SK-N-SH (cell line): Measurements from ENCODE around the gene TBC1D13. TPM values are rescaled to one million over a fixed set of nuclear protein-coding genes. Genes with fewer than 3 reads are reported as not detected.

Source experiments
- polyA plus RNA-seq, 3 experiments: library from polyadenylated mRNA; depleted of rRNA; stranded (reverse); fragments of >200 nt; gene quantifications; 2 replicates each; pipeline ENCODE4 v1.2.3, GENCODE V29; 2012
- small RNA-seq, 7 experiments: library from RNA; depleted of rRNA; stranded (forward); fragments of <200 nt; gene quantifications; one replicate each; pipeline ENCODE3, GENCODE V24; 2012

The TBC1D13 gene
- polyA plus RNA-seq, 1 of the 3 experiments (the other 2 are of a cell fraction) = 19.1 TPM

Small RNA genes within 50 kb of the gene (small RNA-seq; reads per million reads assigned to genes)
- 0 reads per million in 7 experiments for gene RF00017

Other genes with a start within 250 kb of the TBC1D13 start
- 142 and 177 TPM in 2 replicates for gene SPTAN1, start 234.7 kb upstream of the TBC1D13 start, polyA plus RNA-seq (2012; rRNA removed)
- gene DYNC2I2, start 130.4 kb upstream of the TBC1D13 start, polyA plus RNA-seq (2012; rRNA removed) = 57.2 and 73.7 TPM in 2 replicates
- 64.6 and 79.5 TPM in 2 replicates for gene SET, start 98.0 kb upstream of the TBC1D13 start, polyA plus RNA-seq (2012; rRNA removed)
- 5.0 and 7.8 TPM in 2 replicates for gene PKN3, start 84.8 kb upstream of the TBC1D13 start, polyA plus RNA-seq (2012; rRNA removed)
- gene ZDHHC12, start 63.1 kb upstream of the TBC1D13 start, polyA plus RNA-seq (2012; rRNA removed) = 36.6 and 51.3 TPM in 2 replicates
- 25.4 and 30.9 TPM in 2 replicates for gene ZER1, start 15.3 kb upstream of the TBC1D13 start, polyA plus RNA-seq (2012; rRNA removed)
- gene ENDOG, start 31.2 kb downstream of the TBC1D13 start, polyA plus RNA-seq (2012; rRNA removed) = 22.2 and 26.6 TPM in 2 replicates
- gene SPOUT1, start 42.5 kb downstream of the TBC1D13 start, polyA plus RNA-seq (2012; rRNA removed) = 43.5 and 44.2 TPM in 2 replicates
- 9.4 and 13.3 TPM in 2 replicates for gene KYAT1, start 94.7 kb downstream of the TBC1D13 start, polyA plus RNA-seq (2012; rRNA removed)
- gene LRRC8A, start 94.9 kb downstream of the TBC1D13 start, polyA plus RNA-seq (2012; rRNA removed) = 28.6 and 30.4 TPM in 2 replicates
- 0.19 TPM in 1 of 2 replicates, not detected in the other for gene PHYHD1, start 133.7 kb downstream of the TBC1D13 start, polyA plus RNA-seq (2012; rRNA removed)
- 23.1 and 31.7 TPM in 2 replicates for gene DOLK, start 160.3 kb downstream of the TBC1D13 start, polyA plus RNA-seq (2012; rRNA removed)
- gene NUP188, start 160.4 kb downstream of the TBC1D13 start, polyA plus RNA-seq (2012; rRNA removed) = 41.5 and 49.5 TPM in 2 replicates
- gene SH3GLB2, start 241.1 kb downstream of the TBC1D13 start, polyA plus RNA-seq (2012; rRNA removed) = 94.4 and 111 TPM in 2 replicates
- 21.2 and 26.4 TPM in 2 replicates for gene MIGA2, start 249.4 kb downstream of the TBC1D13 start, polyA plus RNA-seq (2012; rRNA removed)